H1 (cell line): Measurements from ENCODE around the gene RBMS1. TPM values are rescaled to one million over a fixed set of nuclear protein-coding genes. Genes with fewer than 3 reads are reported as not detected.

Experiments used
- CTCF ChIA-PET: fragments of 300-600 bp; sonication (Branson Sonifier 250); formaldehyde crosslinking; loops from one replicate; lab custom pipeline; 2021; ENCODE audit not compliant: partially characterized antibody; lab: Charles Lee
- POLR2A ChIA-PET: fragments of 300-600 bp; sonication (Branson Sonifier 250); formaldehyde crosslinking; loops from one replicate; lab custom pipeline; 2021; ENCODE audit warnings: inconsistent platforms; ENCODE audit not compliant: partially characterized antibody; lab: Charles Lee
- DNase-seq, 2 experiments: peaks; one replicate each; pipeline versions ENCODE4 v3.0.0 to v3.0.0-alpha.2; 2010 to 2022; ENCODE audit warnings: low spot score in 2 of 2, low read depth in 1 of 2, mixed read lengths in 1 of 2
- FAIRE-seq: peaks from 2 replicates; lab custom pipeline; 2011; peaks lifted over from hg19 to GRCh38; lab: Jason Lieb, UNC
- H2AFZ ChIP-seq: 2 replicates; pipeline ENCODE4 v1.8.1; 2012; ENCODE audit warnings: low read length, inconsistent platforms
- H2AK5ac ChIP-seq: 2 replicates; pipeline ENCODE4 v1.6.1; 2013; ENCODE audit warnings: low read depth, low read length
- H2BK120ac ChIP-seq: replicated peaks from 2 replicates; pipeline ENCODE3; 2013; ENCODE audit warnings: low read depth, low read length, inconsistent platforms
- H2BK12ac ChIP-seq: 2 replicates; pipeline ENCODE4 v1.6.1; 2013; ENCODE audit warnings: low read depth, low read length
- H2BK15ac ChIP-seq: 2 replicates; pipeline ENCODE4 v1.6.1; 2013; ENCODE audit warnings: low read length
- H2BK20ac ChIP-seq: 2 replicates; pipeline ENCODE4 v1.6.1; 2013; ENCODE audit warnings: low read length
- H2BK5ac ChIP-seq: 2 replicates; pipeline ENCODE4 v1.6.1; 2013; ENCODE audit warnings: low read depth, low read length
- H3K14ac ChIP-seq: 2 replicates; pipeline ENCODE4 v1.6.1; 2013; ENCODE audit warnings: inconsistent platforms; ENCODE audit not compliant: insufficient read length
- H3K18ac ChIP-seq: 2 replicates; pipeline ENCODE4 v1.6.1; 2013; ENCODE audit warnings: low read length; ENCODE audit errors: extremely low read depth
- H3K23ac ChIP-seq: 2 replicates; pipeline ENCODE4 v1.6.1; 2013; ENCODE audit warnings: inconsistent platforms; ENCODE audit not compliant: insufficient read length
- H3K23me2 ChIP-seq: 2 replicates; pipeline ENCODE4 v1.6.1; 2013; ENCODE audit warnings: low read depth, low read length
- H3K27ac ChIP-seq: 2 replicates; pipeline ENCODE4 v1.6.1; 2011; ENCODE audit warnings: low read depth, low read length, inconsistent platforms
- H3K27me3 ChIP-seq, 4 experiments: replicated peaks in 1 of 4; 1 replicate in 1 of 4; 2 replicates in 3 of 4; pipeline versions ENCODE4 v1.6.1 to v1.8.1; 2011 to 2013; ENCODE audit warnings: low read length in 3 of 4, mild to moderate bottlenecking in 3 of 4, inconsistent platforms in 2 of 4, mixed read lengths in 2 of 4, moderate library complexity in 1 of 4; ENCODE audit not compliant: control insufficient read depth in 3 of 4, insufficient read depth in 3 of 4; ENCODE audit errors: extremely low read depth in 1 of 4
- H3K36me3 ChIP-seq, 4 experiments: 2 replicates each; pipeline versions ENCODE4 v1.6.1 to v1.8.1; 2011 to 2013; ENCODE audit warnings: mild to moderate bottlenecking in 4 of 4, low read length in 3 of 4, moderate library complexity in 2 of 4, control low read depth in 1 of 4, inconsistent platforms in 1 of 4; ENCODE audit not compliant: insufficient read depth in 4 of 4, control insufficient read depth in 2 of 4
- H3K4ac ChIP-seq: replicated peaks from 2 replicates; pipeline ENCODE3; 2013; ENCODE audit warnings: low read length, low read depth, mixed read lengths, inconsistent platforms; ENCODE audit not compliant: insufficient read length
- H3K4me1 ChIP-seq, 4 experiments: replicated peaks in 1 of 4; 1 replicate in 1 of 4; 2 replicates in 3 of 4; pipeline versions ENCODE4 v1.6.1 to v1.8.1; 2011 to 2013; ENCODE audit warnings: low read length in 3 of 4, inconsistent platforms in 2 of 4, mixed read lengths in 1 of 4; ENCODE audit not compliant: insufficient read depth in 4 of 4, control insufficient read depth in 3 of 4
- H3K4me2 ChIP-seq, 2 experiments: 2 replicates each; pipeline versions ENCODE4 v1.6.1 to v1.8.1; 2011 to 2013; ENCODE audit warnings: low read depth in 2 of 2, low read length in 2 of 2, control low read depth in 1 of 2, inconsistent platforms in 1 of 2, mild to moderate bottlenecking in 1 of 2; ENCODE audit not compliant: insufficient read depth in 1 of 2
- H3K4me3 ChIP-seq, 4 experiments: fragments of 200-600, 300-600 bp in 1 of 4; sonication (generic), shearing (Covaris generic), sonication (Bioruptor Twin) in 1 of 4; 2 replicates each; pipeline versions ENCODE4 v1.5.1 to v1.8.1; 2011 to 2016; ENCODE audit warnings: low read length in 4 of 4, low read depth in 3 of 4, control low read depth in 2 of 4, inconsistent platforms in 2 of 4, mild to moderate bottlenecking in 2 of 4, mixed read lengths in 1 of 4, moderate library complexity in 1 of 4; ENCODE audit not compliant: insufficient read depth in 2 of 4; ENCODE audit errors: extremely low read depth in 1 of 4
- H3K56ac ChIP-seq: replicated peaks from 2 replicates; pipeline ENCODE3; 2013; ENCODE audit warnings: low read depth, mild to moderate bottlenecking, mixed read lengths, low read length, inconsistent platforms; ENCODE audit not compliant: insufficient read length
- H3K79me1 ChIP-seq: 2 replicates; pipeline ENCODE4 v1.6.1; 2013; ENCODE audit warnings: low read depth, low read length, control low read depth
- H3K79me2 ChIP-seq, 2 experiments: 2 replicates each; pipeline versions ENCODE4 v1.6.1 to v1.8.1; 2012 to 2013; ENCODE audit warnings: low read length in 2 of 2, mild to moderate bottlenecking in 2 of 2, inconsistent platforms in 1 of 2; ENCODE audit not compliant: insufficient read depth in 2 of 2, control insufficient read depth in 1 of 2
- H3K9ac ChIP-seq, 4 experiments: replicated peaks in 1 of 4; 1 replicate in 1 of 4; 2 replicates in 3 of 4; pipeline versions ENCODE4 v1.6.1 to v1.8.1; 2011 to 2013; ENCODE audit warnings: low read depth in 3 of 4, low read length in 3 of 4, control low read depth in 2 of 4, mild to moderate bottlenecking in 2 of 4, moderate library complexity in 2 of 4, inconsistent platforms in 1 of 4; ENCODE audit errors: extremely low read depth in 1 of 4
- H3K9me3 ChIP-seq, 2 experiments: 2 replicates each; pipeline versions ENCODE4 v1.6.1 to v1.8.1; 2012 to 2013; ENCODE audit warnings: mild to moderate bottlenecking in 2 of 2, moderate library complexity in 2 of 2, control low read depth in 1 of 2, inconsistent platforms in 1 of 2, low read depth in 1 of 2, low read length in 1 of 2, mixed read lengths in 1 of 2; ENCODE audit not compliant: insufficient read depth in 2 of 2
- H4K20me1 ChIP-seq, 2 experiments: replicated peaks in 1 of 2; 2 replicates each; pipeline versions ENCODE3 to v1.8.1; 2011 to 2013; ENCODE audit warnings: inconsistent platforms in 2 of 2, low read length in 2 of 2, mild to moderate bottlenecking in 1 of 2; ENCODE audit not compliant: insufficient read depth in 2 of 2, control insufficient read depth in 1 of 2
- H4K5ac ChIP-seq: 2 replicates; pipeline ENCODE4 v1.6.1; 2013; ENCODE audit warnings: low read length, low read depth, mixed read lengths, inconsistent platforms; ENCODE audit not compliant: insufficient read length
- H4K8ac ChIP-seq: 2 replicates; pipeline ENCODE4 v1.8.0; 2013; ENCODE audit warnings: mild to moderate bottlenecking, moderate library complexity, low read length, inconsistent platforms; ENCODE audit not compliant: insufficient read depth; ENCODE audit errors: extremely low read depth
- H4K91ac ChIP-seq: replicated peaks from 2 replicates; pipeline ENCODE3; 2013; ENCODE audit warnings: low read length, mixed read lengths, inconsistent platforms; ENCODE audit not compliant: insufficient read length
- CEBPB ChIP-seq: IDR thresholded peaks from 2 replicates; pipeline ENCODE4 v1.6.1; 2012; ENCODE audit warnings: low read depth, low read length
- HDAC2 ChIP-seq, 2 experiments: fragments of 300-600 bp in 1 of 2; sonication (generic) in 1 of 2; IDR thresholded peaks; 2 replicates each; pipeline ENCODE4 v1.6.1; 2011 to 2012; ENCODE audit warnings: low read depth in 2 of 2, low read length in 2 of 2, mild to moderate bottlenecking in 2 of 2, moderate library complexity in 2 of 2, borderline replicate concordance in 1 of 2, inconsistent platforms in 1 of 2
- JUND ChIP-seq: IDR thresholded peaks from 2 replicates; pipeline ENCODE4 v1.6.1; 2011; ENCODE audit warnings: mild to moderate bottlenecking, improper control_type of control experiment, low read length
- KDM4A ChIP-seq: IDR thresholded peaks from one replicate; pipeline ENCODE4 v1.7.1; 2012; ENCODE audit warnings: low read depth, mild to moderate bottlenecking, moderate library complexity, low read length, inconsistent platforms; ENCODE audit not compliant: severe bottlenecking
- WGBS, 2 experiments: shearing (Covaris generic) in 1 of 2; methylation state at CpG; one replicate each; pipeline versions ENCODE4 v1.1.6 to v1.1.7; 2013 to 2015; ENCODE audit warnings: low lambda C conversion rate in 2 of 2, mixed read lengths in 2 of 2, inconsistent platforms in 1 of 2, low coverage in 1 of 2, missing lambda C conversion rate in 1 of 2; ENCODE audit not compliant: insufficient replicate concordance in 2 of 2, insufficient coverage in 1 of 2, insufficient read length in 1 of 2; ENCODE audit errors: extremely low coverage in 1 of 2, missing lambda C conversion rate in 1 of 2; 5-methylcytosine and 5-hydroxymethylcytosine counted together
- polyA plus RNA-seq, 7 experiments: library from polyadenylated mRNA; depleted of rRNA in 3 of 7; stranded (reverse) in 5 of 7; unstranded in 2 of 7; fragments of >200 nt in 5 of 7; fragments of 200-250 nt in 2 of 7; gene quantifications; 1 replicate in 5 of 7; 2 replicates in 1 of 7; 4 replicates in 1 of 7; pipeline versions ENCODE4 v1.2.1 to v1.2.3, GENCODE V29; 2011 to 2013; ENCODE audit warnings: missing spikeins in 2 of 7, mixed read lengths in 2 of 7
- total RNA-seq: library from RNA; stranded (reverse); fragmentation: NEBNext Ultra II Directional; extraction: Animal tissue kit (Norgen Biotek cat#: 25700); gene quantifications from 2 replicates; pipeline ENCODE4 v1.2.1, GENCODE V29; 2021
- TF ChIP-seq, protein P1 (sequence below): IDR thresholded peaks from 2 replicates; pipeline ENCODE4 v1.6.1; 2011; ENCODE audit warnings: low read depth, mild to moderate bottlenecking, low read length; ENCODE audit not compliant: insufficient read depth

The RBMS1 gene
- total and polyA plus RNA-seq, 2 of the 8 experiments (the other 6 are each of a cell fraction or from before 2014, with no cell fraction given) = 53.7 to 60.0 TPM

DNA sequence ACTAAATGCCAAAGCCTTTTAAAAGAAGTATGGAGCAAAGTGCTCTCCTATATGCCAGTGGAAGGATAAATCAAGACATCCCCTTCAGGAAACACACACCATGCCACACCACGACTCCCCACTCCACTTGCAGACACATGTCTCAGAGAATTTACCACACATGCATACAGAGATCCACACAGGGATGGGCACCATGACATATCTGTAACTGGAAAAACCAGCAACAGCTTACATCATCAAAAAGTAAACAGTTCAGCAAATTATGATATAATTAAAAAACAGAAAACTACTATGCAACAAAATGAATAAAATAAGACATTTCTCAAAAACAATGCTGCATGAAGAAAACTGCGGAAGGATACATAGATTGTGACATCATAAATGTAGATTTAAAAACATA is 29.6 kb downstream of the RBMS1 start:
- no peak overlapping the region for H3K23ac ChIP-seq
- no peak overlapping the region for H3K4ac ChIP-seq
- H2AK5ac ChIP-seq = no peak overlapping the region
- peaks cover 0 to 7% (median 0%) of the 10 kb centered on the region in 4 experiments; a peak in 1 of 7 replicates for H3K4me1 ChIP-seq
- no peaks in the 10 kb centered on the region for H3K27me3 ChIP-seq
- no peaks in the 10 kb centered on the region for H3K36me3 ChIP-seq
- H4K91ac ChIP-seq = no peak overlapping the region
- no peak overlapping the region for H2AFZ ChIP-seq
- no peak overlapping the region for H3K9ac ChIP-seq
- H2BK120ac ChIP-seq = no peak overlapping the region
- H3K14ac ChIP-seq = no peak overlapping the region
- ChIA-PET CTCF (interaction anchor here (1.6 kb wide), 1 partner anchor 530 kb away, joined by 4 read pairs; no protein-coding TSS in a partner anchor), POLR2A (no interaction called here)
- no peaks in the 10 kb centered on the region for H4K20me1 ChIP-seq
- no peaks in the 10 kb centered on the region; the same call in 1 of the 2 replicates for H3K79me1 ChIP-seq
- no peak overlapping the region for H3K4me3 ChIP-seq
- H3K4me2 ChIP-seq = no peak overlapping the region
- TF ChIP-seq JUND (no peak), KDM4A (no peak), HDAC2 (IDR thresholded peaks at IDR 0.05; ENCODE audit: borderline replicate concordance in 1 of 2, low read depth in 2 of 2, low read length in 2 of 2) (no peak), CEBPB (no peak)
- TF ChIP-seq, protein P1, sequence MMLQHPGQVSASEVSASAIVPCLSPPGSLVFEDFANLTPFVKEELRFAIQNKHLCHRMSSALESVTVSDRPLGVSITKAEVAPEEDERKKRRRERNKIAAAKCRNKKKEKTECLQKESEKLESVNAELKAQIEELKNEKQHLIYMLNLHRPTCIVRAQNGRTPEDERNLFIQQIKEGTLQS = no peak
- H3K79me2 ChIP-seq = peaks cover 0 to 73% of the 10 kb centered on the region in 2 experiments; a peak in 3 of 4 replicates
- 92% methylated on average over 2 of the region's 2 CpGs; no CpG with 5 or more reads in 1 of the 2 experiments for WGBS, 2 experiments
- FAIRE-seq (no peak), DNase-seq (no peak)
- no peak overlapping the region for H2BK12ac ChIP-seq
- no peaks in the 10 kb centered on the region for H3K9me3 ChIP-seq
- no peaks in the 10 kb centered on the region for H3K23me2 ChIP-seq
- H2BK15ac ChIP-seq = no peak overlapping the region
- H4K5ac ChIP-seq = no peak overlapping the region
- no peak overlapping the region for H4K8ac ChIP-seq
- no peak overlapping the region for H2BK20ac ChIP-seq
- no peak overlapping the region for H3K56ac ChIP-seq
- H3K27ac ChIP-seq = no peak overlapping the region
- H2BK5ac ChIP-seq = no peak overlapping the region
- H3K18ac ChIP-seq = no peak overlapping the region
